Fibroblast of pulmonary artery (primary cell): Measurements from ENCODE around the gene G6PC3.

ENCODE experiments used
- DNase-seq: peaks from one replicate; pipeline ENCODE4 v3.0.0-alpha.2; 2010; ENCODE audit warnings: low read depth
- H3K4me3 ChIP-seq: replicated peaks from 2 replicates; pipeline ENCODE4 v1.5.1; 2011; ENCODE audit warnings: low read depth, mild to moderate bottlenecking, control low read depth, low read length, moderate library complexity
- CTCF ChIP-seq: IDR thresholded peaks from 2 replicates; pipeline ENCODE4 v1.5.1; 2011; ENCODE audit warnings: mild to moderate bottlenecking, control low read depth, low read length, inconsistent platforms; ENCODE audit errors: missing control alignments

The G6PC3 gene

DNA sequence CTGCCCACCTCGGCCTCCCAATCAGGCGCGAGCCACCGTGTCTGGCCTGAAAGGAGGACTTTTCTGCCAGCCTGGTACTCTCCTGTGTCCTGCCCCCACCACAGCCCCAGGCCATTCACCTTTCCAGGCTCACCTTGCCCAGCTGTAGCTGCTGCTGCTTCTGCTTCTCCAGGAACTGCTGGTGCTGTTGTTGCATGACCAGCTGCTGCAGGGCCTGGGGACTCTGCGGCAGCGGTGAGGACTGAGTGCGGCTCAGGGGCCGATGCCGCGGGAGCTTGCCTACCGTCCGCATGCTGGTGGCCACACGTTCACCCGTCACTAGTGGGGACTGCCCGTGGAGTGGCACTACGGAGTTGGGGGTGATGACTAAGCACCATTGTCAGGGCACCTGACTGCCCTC is 17.7 kb downstream of the G6PC3 start:
- no peak for DNase-seq
- no peak for TF ChIP-seq CTCF
- H3K4me3 ChIP-seq: no peak overlapping the region

GRCh38 chr17:44091200-44091997 is 20.9 kb downstream of the G6PC3 start:
- TF ChIP-seq CTCF: no peak
- no peak overlapping the region for H3K4me3 ChIP-seq
- DNase-seq: no peak

DNA sequence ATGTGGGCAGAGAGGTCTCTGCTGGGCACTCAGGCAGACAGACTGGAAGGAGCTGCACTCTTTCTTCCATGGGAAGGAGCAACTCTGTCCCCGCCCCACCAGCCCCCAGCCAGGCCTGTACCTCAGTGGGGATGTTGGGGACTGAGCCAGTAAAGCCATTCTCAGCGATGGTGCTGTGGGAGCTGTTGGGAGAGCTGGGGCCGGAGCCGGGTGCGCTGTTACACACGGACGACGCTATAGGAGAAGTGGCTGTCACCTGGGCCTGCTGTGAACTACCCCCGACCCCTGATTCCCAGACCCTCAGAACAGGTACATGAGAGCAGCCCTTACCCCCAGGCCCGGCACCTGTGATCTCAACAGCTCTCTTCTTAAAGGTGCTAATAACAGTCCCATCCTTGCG is 21.5 kb downstream of the G6PC3 start:
- no peak for DNase-seq
- no peak for TF ChIP-seq CTCF
- H3K4me3 ChIP-seq: no peak overlapping the region

DNA sequence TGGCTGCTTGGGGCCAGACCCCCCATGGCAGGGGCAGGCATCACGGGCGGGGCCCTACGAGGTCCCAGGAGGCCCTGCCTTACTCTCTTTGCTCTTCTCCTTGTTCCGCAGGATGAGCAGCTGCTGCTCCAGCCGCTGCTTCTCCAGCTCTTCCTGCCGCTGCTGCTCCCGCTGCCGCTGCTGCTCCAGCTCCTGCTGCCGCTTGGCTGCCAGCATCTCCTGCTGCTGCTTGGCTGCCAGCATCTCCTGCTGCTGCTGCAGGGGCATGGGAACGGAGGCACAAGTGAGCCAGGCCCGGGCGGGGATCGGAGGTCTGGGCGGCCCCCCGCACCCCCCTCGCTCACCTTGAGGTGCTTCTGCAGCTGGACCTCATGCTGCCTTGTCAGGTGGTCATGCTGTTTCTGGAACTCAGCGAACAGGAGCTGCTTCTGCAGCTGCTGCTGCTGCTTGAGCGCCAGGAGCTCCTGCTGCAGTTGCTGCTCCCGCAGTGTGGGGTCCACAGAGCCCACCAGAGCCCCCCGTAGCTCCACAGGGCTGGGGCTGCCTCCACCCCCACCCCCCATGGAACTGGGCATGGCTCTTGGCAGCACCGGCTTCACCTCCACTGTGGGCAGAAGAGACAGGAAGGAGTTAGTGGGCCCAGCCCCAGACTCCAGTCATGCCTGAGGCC is 22.8 kb downstream of the G6PC3 start:
- TF ChIP-seq CTCF: no peak
- no peak overlapping the region for H3K4me3 ChIP-seq
- DNase-seq: no peak

- DNase-seq: no peak
- no peak overlapping the region for H3K4me3 ChIP-seq
- TF ChIP-seq CTCF: no peak
Observed at GRCh38 chr17:44094701-44095387, 24.3 kb downstream of the G6PC3 start.

DNA sequence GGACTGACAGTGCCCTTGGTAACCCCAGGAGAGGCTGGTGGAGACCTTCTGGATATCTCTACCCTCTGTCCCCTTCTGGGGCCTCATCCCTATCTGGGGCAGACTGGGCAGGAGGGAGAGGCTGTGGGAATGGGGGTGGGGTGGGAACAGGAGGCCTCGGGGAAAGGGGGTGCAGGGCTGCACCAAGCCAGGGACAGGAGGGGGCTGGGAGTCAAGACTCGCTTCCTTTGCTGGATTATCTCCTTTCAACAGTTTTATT is 24.8 kb downstream of the G6PC3 start:
- DNase-seq: no peak
- no peak overlapping the region for H3K4me3 ChIP-seq
- TF ChIP-seq CTCF: no peak
